Right lobe of liver (tissue), 4 donors: ENCODE measurements around the gene CCBE1.
"Not testable (repeated sequence)": the region's sequence is repeated elsewhere in the genome, so short reads cannot be mapped to it uniquely, and the experiment has no call there.

ENCODE experiments used
- POLR2A ChIP-seq: fragments of 450-650 bp; IDR thresholded peaks from one replicate; pipeline ENCODE4 v1.6.1; 2017; ENCODE audit warnings: antibody characterized with exemption, mild to moderate bottlenecking
- TF ChIP-seq, protein P1 (sequence below), 4 donors: fragments of 200-600 bp in 3 of 4; fragments of 450-650 bp in 1 of 4; IDR thresholded peaks; one replicate each; pipeline versions ENCODE4 v1.5.1 to v1.8.0; 2016 to 2022; ENCODE audit warnings: antibody characterized with exemption in 4 of 4, mild to moderate bottlenecking in 2 of 4
- donor health status: DM: no; HTN: no; CAD: no.
- donor health status: DM: no; HTN: no; CAD: no.
- donor health status: DM: no; HTN: yes; CAD: no.

DNA sequence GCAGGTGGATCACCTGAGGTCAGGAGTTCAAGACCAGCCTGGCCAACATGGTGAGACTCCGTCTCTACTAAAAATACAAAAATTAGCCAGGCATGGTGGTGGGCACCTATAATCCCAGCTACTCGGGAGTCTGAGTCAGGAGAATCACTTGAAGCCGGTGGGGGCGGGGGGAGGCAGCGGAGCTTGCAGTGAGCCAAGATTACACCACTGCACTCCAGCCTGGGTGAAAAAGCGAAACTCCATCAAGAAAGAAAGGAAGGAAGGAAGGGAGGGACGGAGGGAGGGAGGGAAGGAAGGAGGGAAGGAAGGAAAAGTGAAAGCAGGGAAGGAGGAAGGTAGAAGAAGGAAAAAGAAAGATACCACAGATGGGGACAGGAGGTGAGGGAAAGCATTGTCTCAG is 40.1 kb upstream of the CCBE1 start:
- TF ChIP-seq, protein P1, sequence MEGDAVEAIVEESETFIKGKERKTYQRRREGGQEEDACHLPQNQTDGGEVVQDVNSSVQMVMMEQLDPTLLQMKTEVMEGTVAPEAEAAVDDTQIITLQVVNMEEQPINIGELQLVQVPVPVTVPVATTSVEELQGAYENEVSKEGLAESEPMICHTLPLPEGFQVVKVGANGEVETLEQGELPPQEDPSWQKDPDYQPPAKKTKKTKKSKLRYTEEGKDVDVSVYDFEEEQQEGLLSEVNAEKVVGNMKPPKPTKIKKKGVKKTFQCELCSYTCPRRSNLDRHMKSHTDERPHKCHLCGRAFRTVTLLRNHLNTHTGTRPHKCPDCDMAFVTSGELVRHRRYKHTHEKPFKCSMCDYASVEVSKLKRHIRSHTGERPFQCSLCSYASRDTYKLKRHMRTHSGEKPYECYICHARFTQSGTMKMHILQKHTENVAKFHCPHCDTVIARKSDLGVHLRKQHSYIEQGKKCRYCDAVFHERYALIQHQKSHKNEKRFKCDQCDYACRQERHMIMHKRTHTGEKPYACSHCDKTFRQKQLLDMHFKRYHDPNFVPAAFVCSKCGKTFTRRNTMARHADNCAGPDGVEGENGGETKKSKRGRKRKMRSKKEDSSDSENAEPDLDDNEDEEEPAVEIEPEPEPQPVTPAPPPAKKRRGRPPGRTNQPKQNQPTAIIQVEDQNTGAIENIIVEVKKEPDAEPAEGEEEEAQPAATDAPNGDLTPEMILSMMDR (IDR thresholded peaks at IDR 0.05): not testable (repeated sequence)
- TF ChIP-seq POLR2A: not testable (repeated sequence)
